ENCODE measurements around the gene KCNG1.
A peak's percentile ranks its signal among the peaks of the same experiment; 100 is the strongest.

Gene KCNG1

DNA sequence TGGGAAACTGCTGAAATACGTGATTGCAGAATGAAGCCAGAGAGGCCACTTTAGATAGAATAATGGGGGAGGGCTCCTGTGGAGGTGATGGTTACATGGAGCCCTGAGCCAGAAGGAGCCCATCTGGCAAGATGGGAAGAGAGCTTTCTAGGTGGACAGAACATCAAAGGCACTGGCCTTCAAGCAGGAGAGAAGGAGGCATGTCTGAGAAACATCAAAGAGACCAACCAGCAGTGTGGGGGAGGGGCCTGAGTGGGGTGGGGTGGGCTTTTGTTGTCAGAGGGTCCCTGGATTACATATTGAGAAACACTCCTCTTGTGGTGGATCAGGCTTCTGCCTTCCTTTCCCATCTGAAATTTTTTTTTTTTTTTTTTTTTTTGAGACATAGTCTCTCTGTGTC is 1.9 kb upstream of the KCNG1 start:
- H3K27ac Mint-ChIP-seq, result no peak overlapping the region
- peaks cover 51% of the 10 kb centered on the region for H3K27me3 Mint-ChIP-seq
- no peaks in the 10 kb centered on the region for H3K36me3 Mint-ChIP-seq
- H3K9me3 Mint-ChIP-seq, result no peaks in the 10 kb centered on the region
- H3K4me1 Mint-ChIP-seq, result peaks cover 6% of the 10 kb centered on the region
- H3K4me3 Mint-ChIP-seq, result no peak overlapping the region

GRCh38 chr20:51023617-51024155 is 779 bp upstream of the KCNG1 start:
- peaks cover 6% of the 10 kb centered on the region for H3K4me1 Mint-ChIP-seq
- peak overlapping the region; percentile 76 for H3K4me3 Mint-ChIP-seq
- H3K9me3 Mint-ChIP-seq, result no peaks in the 10 kb centered on the region
- H3K36me3 Mint-ChIP-seq, result no peaks in the 10 kb centered on the region
- H3K27ac Mint-ChIP-seq, result no peak overlapping the region
- peaks cover 46% of the 10 kb centered on the region for H3K27me3 Mint-ChIP-seq

GRCh38 chr20:51022227-51022802 is 592 bp downstream of the KCNG1 start:
- H3K27me3 Mint-ChIP-seq, result peaks cover 39% of the 10 kb centered on the region
- H3K27ac Mint-ChIP-seq, result no peak overlapping the region
- peak overlapping the region; percentile 79 for H3K4me3 Mint-ChIP-seq
- H3K36me3 Mint-ChIP-seq, result no peaks in the 10 kb centered on the region
- H3K4me1 Mint-ChIP-seq, result peaks cover 6% of the 10 kb centered on the region
- no peaks in the 10 kb centered on the region for H3K9me3 Mint-ChIP-seq

DNA sequence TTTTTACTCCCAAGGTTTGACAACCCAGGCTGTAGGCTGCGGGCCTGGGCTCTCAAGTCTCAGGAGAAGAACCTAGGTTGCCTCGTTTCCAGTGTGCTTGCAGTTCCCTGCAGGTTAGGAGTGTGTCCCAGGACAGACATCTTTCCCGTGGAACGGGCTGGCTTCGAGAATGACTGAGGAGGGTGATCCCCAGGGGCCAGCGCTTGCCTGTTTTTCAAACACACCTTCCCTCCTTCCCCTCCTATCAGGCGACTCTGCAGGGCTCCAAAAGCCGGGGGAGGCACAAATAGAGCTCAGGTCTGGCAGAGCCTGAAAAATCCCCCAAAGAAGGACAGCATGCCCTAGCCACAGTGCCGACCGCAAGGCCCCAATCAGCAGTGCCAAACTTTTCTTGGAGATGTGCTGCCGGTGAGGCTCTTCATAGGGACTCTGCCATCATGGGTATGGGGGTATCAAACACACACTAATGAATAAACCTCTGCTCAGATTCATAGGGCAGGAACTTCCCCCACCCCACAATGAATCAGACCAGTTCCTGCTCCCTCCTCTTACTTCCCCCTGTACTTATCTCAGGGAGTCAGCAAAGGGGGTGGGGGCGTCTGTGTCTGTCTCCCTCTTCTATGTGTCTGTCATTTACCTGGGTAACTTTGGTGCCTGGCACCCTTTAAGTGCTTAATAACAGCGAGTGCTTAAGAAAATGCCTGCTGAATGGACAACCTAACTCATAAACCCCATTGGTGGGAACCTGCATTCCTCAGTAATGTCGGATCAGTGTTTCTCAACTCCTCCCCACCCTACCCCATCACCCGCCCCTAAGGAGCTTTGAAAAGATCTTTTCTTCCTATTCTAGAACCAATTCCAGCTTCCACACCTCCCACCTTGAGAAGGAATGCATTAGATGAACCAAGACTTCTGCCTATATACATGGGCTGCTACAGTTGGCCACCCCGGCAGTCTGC is 1.6 kb downstream of the KCNG1 start:
- Mint-ChIP-seq H3K36me3 (no peaks in the 10 kb centered on the region), H3K27me3 (peaks cover 41% of the 10 kb centered on the region), H3K27ac (no peak overlapping the region), H3K9me3 (no peaks in the 10 kb centered on the region), H3K4me1 (peaks cover 6% of the 10 kb centered on the region), H3K4me3 (peak overlapping the region; percentile 79)

DNA sequence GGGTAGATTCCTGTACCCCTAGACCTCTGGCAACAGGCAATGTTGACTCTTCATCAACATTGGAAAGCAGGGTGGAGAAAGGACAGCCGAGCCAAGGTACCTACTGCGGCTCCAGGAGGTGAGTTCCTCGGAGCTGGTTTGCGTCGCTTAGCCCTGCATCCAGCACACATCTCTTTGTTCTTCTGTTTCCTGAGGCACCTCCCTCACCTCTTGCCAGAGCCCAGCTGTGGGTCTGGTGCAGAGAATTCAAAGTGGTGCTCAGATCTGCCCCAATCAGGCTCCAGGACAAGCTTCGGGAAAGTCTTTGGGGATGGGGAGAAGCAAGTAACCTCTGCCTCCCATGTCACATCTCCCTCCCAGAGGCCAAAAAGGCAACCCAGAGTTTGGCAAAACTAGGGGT is 2.2 kb downstream of the KCNG1 start:
- peaks cover 6% of the 10 kb centered on the region for H3K4me1 Mint-ChIP-seq
- H3K36me3 Mint-ChIP-seq, result no peaks in the 10 kb centered on the region
- H3K4me3 Mint-ChIP-seq, result no peak overlapping the region
- H3K9me3 Mint-ChIP-seq, result no peaks in the 10 kb centered on the region
- H3K27ac Mint-ChIP-seq, result no peak overlapping the region
- peaks cover 42% of the 10 kb centered on the region for H3K27me3 Mint-ChIP-seq

DNA sequence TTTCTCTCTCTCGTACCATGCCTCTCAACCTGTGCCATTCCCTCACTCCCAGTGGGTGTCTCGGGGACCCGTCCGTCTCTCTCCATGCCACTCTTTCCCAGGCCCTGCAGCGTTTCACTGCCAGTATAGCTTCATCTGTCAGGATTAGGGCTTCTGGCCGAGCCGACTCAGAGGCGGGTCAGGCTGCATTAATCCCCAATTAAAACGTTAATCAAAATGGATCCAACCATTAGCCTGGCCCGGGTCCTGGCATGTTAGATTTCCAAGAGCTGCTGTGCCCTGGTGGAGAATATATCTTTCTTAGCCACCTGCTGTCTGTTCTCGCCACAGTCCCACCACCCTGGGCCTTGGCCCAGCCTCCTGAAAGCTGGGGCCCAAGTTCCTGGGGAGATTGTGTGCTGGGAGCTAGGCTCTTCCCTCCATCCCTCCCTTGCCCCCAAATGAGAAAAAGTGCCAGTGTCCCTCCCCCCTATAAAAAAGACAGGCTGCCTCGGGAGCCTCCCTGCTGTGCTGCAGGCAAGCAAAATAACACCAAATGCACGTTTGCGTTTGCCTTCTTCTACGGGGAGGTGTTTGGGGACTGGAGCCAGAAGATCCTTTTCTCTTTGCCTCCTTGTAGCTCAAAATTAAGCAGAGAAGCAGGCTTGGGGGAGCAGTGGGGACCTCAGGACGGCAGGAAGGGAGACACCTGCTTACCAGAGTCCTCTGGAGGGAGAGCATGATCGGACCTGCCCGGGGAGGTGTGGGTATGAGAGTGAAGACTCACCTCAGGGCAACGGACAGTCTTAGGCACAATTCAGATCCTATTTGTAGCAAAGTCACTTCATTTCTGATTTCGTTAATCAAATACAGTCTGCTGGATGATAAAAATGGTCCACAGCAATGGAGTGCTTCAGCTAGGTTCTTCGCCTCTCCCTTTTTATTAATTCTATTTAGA is 3.0 kb downstream of the KCNG1 start:
- H3K9me3 Mint-ChIP-seq, result no peaks in the 10 kb centered on the region
- H3K4me1 Mint-ChIP-seq, result peaks cover 6% of the 10 kb centered on the region
- no peak overlapping the region for H3K4me3 Mint-ChIP-seq
- H3K27me3 Mint-ChIP-seq, result peaks cover 39% of the 10 kb centered on the region
- H3K27ac Mint-ChIP-seq, result no peak overlapping the region
- no peaks in the 10 kb centered on the region for H3K36me3 Mint-ChIP-seq

DNA sequence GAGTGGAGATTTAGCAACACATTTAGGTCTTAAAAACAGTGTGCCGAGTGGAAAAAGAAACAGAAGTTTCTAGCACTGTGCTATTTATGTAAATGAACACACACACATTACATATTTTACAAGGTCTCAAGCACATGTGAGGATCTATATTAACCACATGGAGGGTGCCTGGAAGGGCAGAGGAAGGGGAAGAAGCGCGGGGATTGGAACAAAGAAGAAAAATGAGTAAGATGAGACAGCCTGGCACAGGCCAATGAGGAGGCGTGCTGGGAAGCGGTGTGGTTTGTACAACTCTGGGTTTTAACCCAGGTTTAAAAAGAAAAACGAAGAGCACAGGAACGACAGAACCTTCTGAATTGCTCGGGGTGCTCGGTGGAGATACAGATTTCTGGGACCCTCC is 5.7 kb downstream of the KCNG1 start:
- Mint-ChIP-seq H3K9me3 (no peaks in the 10 kb centered on the region), H3K4me3 (no peak overlapping the region), H3K4me1 (no peaks in the 10 kb centered on the region), H3K27ac (no peak overlapping the region), H3K36me3 (no peaks in the 10 kb centered on the region), H3K27me3 (peaks cover 26% of the 10 kb centered on the region)

GRCh38 chr20:51016521-51016920 is 6.4 kb downstream of the KCNG1 start:
- Mint-ChIP-seq H3K36me3 (no peaks in the 10 kb centered on the region), H3K4me1 (no peaks in the 10 kb centered on the region), H3K9me3 (no peaks in the 10 kb centered on the region), H3K4me3 (no peak overlapping the region), H3K27me3 (peaks cover 19% of the 10 kb centered on the region), H3K27ac (no peak overlapping the region)

DNA sequence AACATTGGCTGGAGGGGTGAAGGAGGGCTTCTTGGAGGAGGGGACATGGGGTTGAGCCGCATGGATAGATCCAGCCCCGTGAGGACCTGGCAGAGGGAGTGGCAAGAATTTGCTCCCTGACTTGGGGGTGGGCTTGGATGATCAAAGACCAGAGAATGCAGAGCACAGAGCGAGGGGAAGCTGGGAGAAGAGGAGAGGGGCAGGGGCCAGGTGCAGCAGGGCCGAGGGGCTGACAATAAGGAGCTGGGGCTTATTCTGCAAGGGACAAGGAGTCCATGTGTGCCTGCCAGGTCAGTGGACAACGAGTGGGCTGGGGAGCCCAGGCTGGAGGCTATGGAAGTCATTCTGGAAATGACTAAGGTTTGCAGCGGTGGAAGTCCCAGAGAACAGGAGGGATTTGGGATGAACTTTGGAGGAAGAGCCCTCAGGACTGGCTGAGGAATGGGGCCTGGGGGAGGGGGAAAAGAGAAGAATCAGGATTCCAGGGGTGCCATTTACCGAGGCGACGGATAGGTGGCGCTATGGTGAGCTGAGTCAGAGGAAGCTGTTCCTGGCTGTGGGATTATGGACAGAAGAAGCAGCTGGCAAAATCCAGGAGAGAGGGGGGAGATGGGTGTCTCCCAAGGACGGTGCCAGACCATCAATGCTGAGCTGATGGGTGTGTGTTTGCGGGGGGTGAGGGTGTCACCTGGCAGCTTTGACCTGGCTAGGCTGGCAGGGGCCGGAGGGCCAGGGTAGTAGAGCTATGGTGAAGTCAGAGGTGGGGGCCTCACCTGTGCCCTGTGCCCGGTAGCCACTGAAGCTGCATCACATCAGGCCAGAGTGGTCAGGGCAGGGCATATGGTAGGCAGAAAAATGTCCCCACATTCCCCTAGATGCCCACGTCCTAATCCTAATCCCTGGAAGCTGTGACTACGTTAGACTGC is 7.8 kb downstream of the KCNG1 start:
- no peak overlapping the region for H3K4me3 Mint-ChIP-seq
- H3K4me1 Mint-ChIP-seq, result no peaks in the 10 kb centered on the region
- H3K9me3 Mint-ChIP-seq, result no peaks in the 10 kb centered on the region
- H3K36me3 Mint-ChIP-seq, result no peaks in the 10 kb centered on the region
- peaks cover 14% of the 10 kb centered on the region for H3K27me3 Mint-ChIP-seq
- no peak overlapping the region for H3K27ac Mint-ChIP-seq

DNA sequence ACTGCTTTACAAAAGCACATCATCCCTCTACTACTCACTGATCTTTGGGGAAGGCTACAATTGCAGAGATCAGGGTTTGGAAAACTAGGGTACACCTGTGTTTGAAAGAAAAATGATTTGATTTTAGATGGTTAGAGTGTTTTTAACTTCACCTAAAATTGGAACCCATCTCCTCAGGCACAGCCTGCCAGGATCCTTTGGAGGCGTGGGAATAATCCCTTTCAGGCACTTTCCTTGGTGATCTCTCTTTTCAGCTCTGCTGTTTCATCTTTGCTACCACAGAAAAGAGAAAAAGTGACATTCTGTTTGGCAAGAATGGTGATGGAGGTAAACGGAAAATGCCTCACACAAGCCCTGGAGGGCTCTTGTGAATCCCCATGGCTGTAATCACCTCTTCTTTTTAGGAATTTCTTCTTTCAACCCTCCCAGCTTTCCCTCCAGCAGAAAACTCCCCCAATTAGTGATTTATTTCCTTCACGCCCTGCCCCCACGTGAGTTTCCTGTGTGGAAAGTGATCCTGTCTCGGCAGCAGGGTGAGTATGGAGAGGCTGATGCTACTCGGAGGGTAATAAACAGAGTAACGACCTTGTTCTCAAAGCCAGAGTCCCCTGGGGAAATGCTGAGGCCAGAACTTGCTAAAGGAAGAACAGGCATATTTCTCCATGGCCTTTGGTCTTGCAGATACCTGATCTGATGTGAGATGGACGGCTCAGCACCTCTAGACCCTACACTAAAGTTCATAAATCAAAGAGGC is 9.2 kb downstream of the KCNG1 start:
- Mint-ChIP-seq H3K4me1 (no peaks in the 10 kb centered on the region), H3K36me3 (no peaks in the 10 kb centered on the region), H3K27me3 (peaks cover 8% of the 10 kb centered on the region), H3K9me3 (no peaks in the 10 kb centered on the region), H3K27ac (no peak overlapping the region), H3K4me3 (no peak overlapping the region)

GRCh38 chr20:51012357-51012756 is 10.6 kb downstream of the KCNG1 start:
- Mint-ChIP-seq H3K4me3 (no peak overlapping the region), H3K4me1 (no peaks in the 10 kb centered on the region), H3K36me3 (no peaks in the 10 kb centered on the region), H3K27ac (no peak overlapping the region), H3K27me3 (peaks cover 6% of the 10 kb centered on the region), H3K9me3 (no peaks in the 10 kb centered on the region)

- H3K36me3 Mint-ChIP-seq, result no peaks in the 10 kb centered on the region
- no peaks in the 10 kb centered on the region for H3K9me3 Mint-ChIP-seq
- H3K27ac Mint-ChIP-seq, result no peak overlapping the region
- no peaks in the 10 kb centered on the region for H3K4me1 Mint-ChIP-seq
- H3K4me3 Mint-ChIP-seq, result no peak overlapping the region
- peaks cover 4% of the 10 kb centered on the region for H3K27me3 Mint-ChIP-seq
These were observed 11.4 kb downstream of the KCNG1 start for GRCh38 chr20:51011479-51011878.

DNA sequence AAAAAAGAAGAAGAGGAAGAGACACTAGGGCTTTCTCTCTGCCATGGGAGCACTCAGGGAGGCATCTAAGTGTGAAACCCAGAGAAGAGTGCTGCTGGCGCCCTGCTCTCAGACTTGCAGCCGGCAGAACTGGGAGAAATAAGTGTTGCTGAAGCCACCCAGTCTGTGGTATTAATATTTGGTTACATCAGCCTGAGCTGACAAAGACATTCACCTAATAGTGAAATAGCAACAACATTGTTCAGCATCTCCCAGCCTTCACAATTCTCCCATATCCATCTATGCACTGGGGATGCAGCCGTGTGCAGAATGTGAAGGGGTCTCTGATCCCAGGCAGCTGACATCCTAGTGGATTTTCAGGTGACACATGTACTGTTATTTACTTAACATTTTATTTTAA is 12.0 kb downstream of the KCNG1 start:
- peaks cover 4% of the 10 kb centered on the region for H3K27me3 Mint-ChIP-seq
- no peak overlapping the region for H3K27ac Mint-ChIP-seq
- no peaks in the 10 kb centered on the region for H3K9me3 Mint-ChIP-seq
- no peak overlapping the region for H3K4me3 Mint-ChIP-seq
- H3K36me3 Mint-ChIP-seq, result no peaks in the 10 kb centered on the region
- no peaks in the 10 kb centered on the region for H3K4me1 Mint-ChIP-seq

- H3K4me1 Mint-ChIP-seq, result no peaks in the 10 kb centered on the region
- H3K36me3 Mint-ChIP-seq, result no peaks in the 10 kb centered on the region
- H3K27ac Mint-ChIP-seq, result no peak overlapping the region
- H3K27me3 Mint-ChIP-seq, result peaks cover 7% of the 10 kb centered on the region
- H3K9me3 Mint-ChIP-seq, result no peaks in the 10 kb centered on the region
- no peak overlapping the region for H3K4me3 Mint-ChIP-seq
These were observed 12.9 kb downstream of the KCNG1 start for GRCh38 chr20:51010043-51010365.
